ENCODE data around the gene KIF18B. TPM values are rescaled to one million over a fixed set of nuclear protein-coding genes. Genes with fewer than 3 reads are reported as not detected.

The KIF18B gene
- polyA plus RNA-seq, 3 donors, result not detected

- peaks cover under 1 to 5% of the 10 kb centered on the region in 2 donors for H3K27me3 ChIP-seq (ENCODE audit: control insufficient read depth in 2 of 2, insufficient read depth in 2 of 2, low read length in 2 of 2)
- Mint-ChIP-seq H3K36me3 (peaks cover 47 to 66% of the 10 kb centered on the region in 2 donors), H3K27ac (peak overlapping the region in 1 of 7 donors; percentile 88), H3K9me3 (peaks cover 0 to 1% (median 0%) of the 10 kb centered on the region in 7 donors), H3K27me3 (ENCODE audit: low read depth in 3 of 3) (peaks cover 10 to 20% (median 10%) of the 10 kb centered on the region in 3 donors), H3K4me3 (no peak overlapping the region), H3K4me1 (no peaks in the 10 kb centered on the region)
- intact Hi-C loops (cut with micrococcal nuclease), result loop anchor here in 1 of 2 donors (10.0 kb wide), 1 partner anchor 169 kb away; no protein-coding TSS in a partner anchor
- no peaks in the 10 kb centered on the region for H4K20me1 ChIP-seq (ENCODE audit: insufficient read depth, low read length)
- H3K4me2 ChIP-seq (replicated peaks; ENCODE audit: extremely low read depth, low read length, poor library complexity, severe bottlenecking), result no peak overlapping the region
- H3K79me2 ChIP-seq (ENCODE audit: insufficient read depth, low read length), result no peaks in the 10 kb centered on the region
- no peak overlapping the region for H2AFZ ChIP-seq (ENCODE audit: insufficient read depth, low read depth, low read length, poor library complexity, severe bottlenecking)
- H3K9me3 ChIP-seq (replicated peaks in 1 of 2; ENCODE audit: control insufficient read depth in 1 of 2, insufficient read depth in 1 of 2, low read length in 2 of 2), result no peaks in the 10 kb centered on the region
- no peak overlapping the region for H3K27ac ChIP-seq (ENCODE audit: low read depth in 1 of 2, low read length in 2 of 2)
- H3K9ac ChIP-seq (ENCODE audit: insufficient read depth, low read length, poor library complexity, severe bottlenecking), result no peak overlapping the region
- H3K4me3 ChIP-seq (replicated peaks in 1 of 3; ENCODE audit: low read depth in 2 of 3, low read length in 3 of 3), result no peak overlapping the region
- H3K4me1 ChIP-seq (ENCODE audit: control insufficient read depth in 1 of 2, insufficient read depth in 2 of 2, low read length in 2 of 2), result no peaks in the 10 kb centered on the region
- 97% methylated on average over 12 of the region's 18 CpGs for WGBS (ENCODE audit: insufficient coverage)
- no peak for DNase-seq
- peaks cover 50 to 55% of the 10 kb centered on the region in 2 donors for H3K36me3 ChIP-seq (replicated peaks in 1 of 2; ENCODE audit: control insufficient read depth in 1 of 2, insufficient read depth in 2 of 2, low read length in 2 of 2)
- TF ChIP-seq CTCF (IDR thresholded peaks at IDR 0.05), result no peak
Measured at GRCh38 chr17:44925731-44926697, 21.6 kb downstream of the KIF18B start.

- H3K27me3 ChIP-seq (ENCODE audit: control insufficient read depth in 2 of 2, insufficient read depth in 2 of 2, low read length in 2 of 2), result peaks cover 6 to 15% of the 10 kb centered on the region in 2 donors
- no peaks in the 10 kb centered on the region for H3K4me1 ChIP-seq (ENCODE audit: control insufficient read depth in 1 of 2, insufficient read depth in 2 of 2, low read length in 2 of 2)
- H3K4me1 Mint-ChIP-seq, result no peaks in the 10 kb centered on the region
- peaks cover 18 to 30% (median 20%) of the 10 kb centered on the region in 3 donors for H3K27me3 Mint-ChIP-seq (ENCODE audit: low read depth in 3 of 3)
- no peak for TF ChIP-seq CTCF (IDR thresholded peaks at IDR 0.05)
- intact Hi-C loops (cut with micrococcal nuclease), result loop anchor here (5.0 to 10.0 kb wide), 2 partner anchors 98 to 171 kb away; no protein-coding TSS in a partner anchor
- H3K4me2 ChIP-seq (replicated peaks; ENCODE audit: extremely low read depth, low read length, poor library complexity, severe bottlenecking), result no peak overlapping the region
- H3K4me3 ChIP-seq (replicated peaks in 1 of 3; ENCODE audit: low read depth in 2 of 3, low read length in 3 of 3), result no peak overlapping the region
- peaks cover 0 to 3% (median 0%) of the 10 kb centered on the region in 7 donors for H3K9me3 Mint-ChIP-seq
- H3K9ac ChIP-seq (ENCODE audit: insufficient read depth, low read length, poor library complexity, severe bottlenecking), result no peak overlapping the region
- DNase-seq, result no peak
- H3K27ac ChIP-seq (ENCODE audit: low read depth in 1 of 2, low read length in 2 of 2), result no peak overlapping the region
- H3K36me3 Mint-ChIP-seq, result peaks cover 31 to 47% of the 10 kb centered on the region in 2 donors
- peaks cover 32 to 36% of the 10 kb centered on the region in 2 donors for H3K36me3 ChIP-seq (replicated peaks in 1 of 2; ENCODE audit: control insufficient read depth in 1 of 2, insufficient read depth in 2 of 2, low read length in 2 of 2)
- 90% methylated on average over 8 of the region's 9 CpGs for WGBS (ENCODE audit: insufficient coverage)
- H3K79me2 ChIP-seq (ENCODE audit: insufficient read depth, low read length), result no peaks in the 10 kb centered on the region
- H3K4me3 Mint-ChIP-seq, result no peak overlapping the region
- H3K9me3 ChIP-seq (replicated peaks in 1 of 2; ENCODE audit: control insufficient read depth in 1 of 2, insufficient read depth in 1 of 2, low read length in 2 of 2), result no peaks in the 10 kb centered on the region
- H3K27ac Mint-ChIP-seq, result peak overlapping the region in 1 of 7 donors; percentile 71
- no peaks in the 10 kb centered on the region for H4K20me1 ChIP-seq (ENCODE audit: insufficient read depth, low read length)
- H2AFZ ChIP-seq (ENCODE audit: insufficient read depth, low read depth, low read length, poor library complexity, severe bottlenecking), result no peak overlapping the region
Measured at GRCh38 chr17:44924107-44924544, 23.4 kb downstream of the KIF18B start.
